HepG2 (cell line): Measurements from ENCODE around the gene ZNRF3. TPM values are rescaled to one million over a fixed set of nuclear protein-coding genes. Genes with fewer than 3 reads are reported as not detected.

Experiments used
- CCAR2 ChIP-seq: fragments of 200-400 bp; formaldehyde crosslinking; optimal IDR thresholded peaks from 2 replicates; pipeline ENCODE3; 2018; ENCODE audit warnings: low read depth, mild to moderate bottlenecking, low read length, moderate library complexity
- CHD2 ChIP-seq: IDR thresholded peaks from 2 replicates; pipeline ENCODE4 v1.6.1; 2011; ENCODE audit warnings: low read depth, low read length, improper control_type of control experiment
- GATAD1 ChIP-seq: IDR thresholded peaks from 2 replicates; pipeline ENCODE4 v1.6.1; 2016; ENCODE audit warnings: missing genetic modification reagents, missing compliant biosample characterization
- KDM1A ChIP-seq: IDR thresholded peaks from 2 replicates; pipeline ENCODE4 v1.6.1; 2016; ENCODE audit warnings: missing compliant biosample characterization
- MEIS1 ChIP-seq: sonication (generic); formaldehyde crosslinking; IDR thresholded peaks from 2 replicates; pipeline ENCODE4 v1.9.0; 2021; ENCODE audit warnings: mild to moderate bottlenecking, missing genetic modification reagents, moderate library complexity, borderline replicate concordance
- MIER3 ChIP-seq: IDR thresholded peaks from 2 replicates; pipeline ENCODE4 v1.6.1; 2016; ENCODE audit warnings: missing compliant biosample characterization, borderline replicate concordance
- NFE2L1 ChIP-seq: sonication (generic); formaldehyde crosslinking; IDR thresholded peaks from 2 replicates; pipeline ENCODE4 v1.4.0; 2020; ENCODE audit warnings: missing genetic modification reagents, mild to moderate bottlenecking, borderline replicate concordance
- PHF20 ChIP-seq: sonication (generic); formaldehyde crosslinking; IDR thresholded peaks from 2 replicates; pipeline ENCODE4 v1.5.0; 2020; ENCODE audit warnings: mild to moderate bottlenecking, missing genetic modification reagents
- SIN3B ChIP-seq: fragments of 150-350 bp; IDR thresholded peaks from 2 replicates; pipeline ENCODE4 v1.6.1; 2014; ENCODE audit warnings: low read length
- SP4 ChIP-seq: sonication (generic); formaldehyde crosslinking; IDR thresholded peaks from 2 replicates; pipeline ENCODE4 v1.8.1; 2023; ENCODE audit warnings: mild to moderate bottlenecking, missing genetic modification reagents
- ZBTB49 ChIP-seq: sonication (generic); formaldehyde crosslinking; IDR thresholded peaks from 2 replicates; pipeline ENCODE4 v1.4.0; 2020; ENCODE audit warnings: missing genetic modification reagents, borderline replicate concordance
- ZBTB7B ChIP-seq: sonication (generic); formaldehyde crosslinking; IDR thresholded peaks from 2 replicates; pipeline ENCODE4 v1.4.0; 2020; ENCODE audit warnings: missing genetic modification reagents
- ZNF121 ChIP-seq: sonication (generic); formaldehyde crosslinking; IDR thresholded peaks from 2 replicates; pipeline ENCODE4 v1.5.0; 2020; ENCODE audit warnings: mild to moderate bottlenecking, missing genetic modification reagents
- ZNF17 ChIP-seq: sonication (generic); formaldehyde crosslinking; IDR thresholded peaks from 2 replicates; pipeline ENCODE4 v1.5.0; 2020; ENCODE audit warnings: mild to moderate bottlenecking, missing genetic modification reagents
- ZNF501 ChIP-seq: sonication (generic); formaldehyde crosslinking; IDR thresholded peaks from 2 replicates; pipeline ENCODE4 v1.5.1; 2020; ENCODE audit warnings: mild to moderate bottlenecking, moderate library complexity, missing genetic modification reagents
- ZNF530 ChIP-seq: sonication (generic); formaldehyde crosslinking; IDR thresholded peaks from 2 replicates; pipeline ENCODE4 v1.5.0; 2020; ENCODE audit warnings: low read depth, mild to moderate bottlenecking, missing genetic modification reagents
- ZNF552 ChIP-seq: sonication (generic); formaldehyde crosslinking; IDR thresholded peaks from 2 replicates; pipeline ENCODE4 v1.9.0; 2022; ENCODE audit warnings: missing genetic modification reagents, mild to moderate bottlenecking, borderline replicate concordance
- ZNF704 ChIP-seq: sonication (generic); formaldehyde crosslinking; IDR thresholded peaks from 2 replicates; pipeline ENCODE4 v1.8.1; 2023; ENCODE audit warnings: mild to moderate bottlenecking, inconsistent platforms, moderate library complexity, missing genetic modification reagents, borderline replicate concordance
- ZNF788 ChIP-seq: sonication (generic); formaldehyde crosslinking; IDR thresholded peaks from 2 replicates; pipeline ENCODE4 v1.5.0; 2020; ENCODE audit warnings: mild to moderate bottlenecking, missing genetic modification reagents, borderline replicate concordance
- polyA plus RNA-seq, 8 experiments: library from polyadenylated mRNA; depleted of rRNA in 3 of 8; stranded (reverse) in 7 of 8; unstranded in 1 of 8; fragments of >200 nt; fragmentation: Illumina TruSeq in 4 of 8; extraction: Trizol in 4 of 8; gene quantifications; 2 replicates each; pipeline versions ENCODE4 v1.2.1 to v1.2.3, GENCODE V29; 2011 to 2016; ENCODE audit warnings: low read depth in 4 of 8, missing spikeins in 1 of 8, mixed read lengths in 1 of 8; ENCODE audit not compliant: insufficient read depth in 1 of 8
- total RNA-seq, 5 experiments: library from RNA; depleted of rRNA; stranded (reverse); fragments of >200 nt; fragmentation: Illumina TruSeq; extraction: Trizol; gene quantifications; 2 replicates each; pipeline ENCODE4 v1.2.3, GENCODE V29; 2016; ENCODE audit warnings: low read depth in 1 of 5
- TF ChIP-seq, protein P1 (sequence below): sonication (generic); formaldehyde crosslinking; IDR thresholded peaks from 2 replicates; pipeline ENCODE4 v1.5.1; 2020; ENCODE audit warnings: missing genetic modification reagents, mild to moderate bottlenecking, borderline replicate concordance
- TF ChIP-seq, protein P2 (sequence below): sonication (generic); formaldehyde crosslinking; IDR thresholded peaks from 2 replicates; pipeline ENCODE4 v1.8.1; 2023; ENCODE audit warnings: missing genetic modification reagents, mild to moderate bottlenecking, borderline replicate concordance

ZNRF3 gene
- total and polyA plus RNA-seq, 2 of the 13 experiments (the other 11 are each of a cell fraction or from before 2014, with no cell fraction given), result 20.3 to 36.7 TPM

DNA sequence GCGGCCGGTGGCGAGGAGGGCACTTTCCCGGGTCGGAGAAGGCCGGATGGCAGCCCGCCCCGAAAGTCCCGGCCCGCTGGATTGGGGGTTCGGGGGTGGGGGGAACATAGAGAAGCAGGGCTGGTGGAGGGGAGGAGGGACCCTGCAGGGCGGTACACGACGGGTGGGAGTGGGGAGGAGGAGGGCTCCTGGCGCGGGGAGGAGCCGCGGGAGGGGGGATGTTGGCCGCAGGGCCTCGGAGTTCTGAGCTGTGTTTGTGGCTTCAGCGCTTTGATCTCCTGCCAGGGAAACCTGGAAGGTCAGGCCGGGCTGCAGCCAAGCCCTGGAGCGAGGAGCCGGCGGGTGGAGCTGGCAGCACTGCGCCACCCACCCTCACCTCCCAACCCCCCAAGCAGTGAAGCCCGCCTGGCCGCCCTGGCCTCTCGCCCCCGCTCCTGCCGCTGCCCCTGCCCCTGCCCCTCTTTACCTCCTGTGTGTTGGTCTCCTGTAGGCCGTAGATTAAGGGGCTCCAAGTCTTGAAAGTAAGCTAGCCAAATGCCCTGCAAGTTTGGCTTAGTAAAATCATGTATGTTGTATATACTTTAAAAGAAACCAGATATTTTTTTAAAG is 147.3 kb downstream of the ZNRF3 start (continued):
- TF ChIP-seq, protein P1, sequence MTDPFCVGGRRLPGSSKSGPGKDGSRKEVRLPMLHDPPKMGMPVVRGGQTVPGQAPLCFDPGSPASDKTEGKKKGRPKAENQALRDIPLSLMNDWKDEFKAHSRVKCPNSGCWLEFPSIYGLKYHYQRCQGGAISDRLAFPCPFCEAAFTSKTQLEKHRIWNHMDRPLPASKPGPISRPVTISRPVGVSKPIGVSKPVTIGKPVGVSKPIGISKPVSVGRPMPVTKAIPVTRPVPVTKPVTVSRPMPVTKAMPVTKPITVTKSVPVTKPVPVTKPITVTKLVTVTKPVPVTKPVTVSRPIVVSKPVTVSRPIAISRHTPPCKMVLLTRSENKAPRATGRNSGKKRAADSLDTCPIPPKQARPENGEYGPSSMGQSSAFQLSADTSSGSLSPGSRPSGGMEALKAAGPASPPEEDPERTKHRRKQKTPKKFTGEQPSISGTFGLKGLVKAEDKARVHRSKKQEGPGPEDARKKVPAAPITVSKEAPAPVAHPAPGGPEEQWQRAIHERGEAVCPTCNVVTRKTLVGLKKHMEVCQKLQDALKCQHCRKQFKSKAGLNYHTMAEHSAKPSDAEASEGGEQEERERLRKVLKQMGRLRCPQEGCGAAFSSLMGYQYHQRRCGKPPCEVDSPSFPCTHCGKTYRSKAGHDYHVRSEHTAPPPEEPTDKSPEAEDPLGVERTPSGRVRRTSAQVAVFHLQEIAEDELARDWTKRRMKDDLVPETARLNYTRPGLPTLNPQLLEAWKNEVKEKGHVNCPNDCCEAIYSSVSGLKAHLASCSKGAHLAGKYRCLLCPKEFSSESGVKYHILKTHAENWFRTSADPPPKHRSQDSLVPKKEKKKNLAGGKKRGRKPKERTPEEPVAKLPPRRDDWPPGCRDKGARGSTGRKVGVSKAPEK (CRISPR knock-in tag), result no peak
- TF ChIP-seq GATAD1 (CRISPR knock-in tag), result no peak
- TF ChIP-seq ZNF552 (CRISPR knock-in tag), result no peak; the same call in 1 of the 2 replicates
- no peak for TF ChIP-seq ZNF704 (CRISPR knock-in tag)
- peak; percentile 69; the same call in 1 of the 2 replicates for TF ChIP-seq MEIS1 (CRISPR knock-in tag)
- TF ChIP-seq CCAR2, result no peak
- no peak for TF ChIP-seq NFE2L1
- TF ChIP-seq, protein P2, sequence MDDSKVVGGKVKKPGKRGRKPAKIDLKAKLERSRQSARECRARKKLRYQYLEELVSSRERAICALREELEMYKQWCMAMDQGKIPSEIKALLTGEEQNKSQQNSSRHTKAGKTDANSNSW (CRISPR knock-in tag), result no peak
- no peak for TF ChIP-seq ZNF17
- TF ChIP-seq ZBTB7B (CRISPR knock-in tag), result peak; percentile 96
- no peak for TF ChIP-seq PHF20
- peak; percentile 89; the same call in 1 of the 2 replicates for TF ChIP-seq MIER3
- TF ChIP-seq SIN3B, result no peak
- TF ChIP-seq ZNF788 (CRISPR knock-in tag), result peak; percentile 73
- no peak for TF ChIP-seq ZBTB49 (CRISPR knock-in tag)
- TF ChIP-seq SP4 (CRISPR knock-in tag), result peak; percentile 46; the same call in 1 of the 2 replicates
- TF ChIP-seq ZNF501, result no peak
- TF ChIP-seq ZNF530 (CRISPR knock-in tag), result no peak
- peak; percentile 43; the same call in 1 of the 2 replicates for TF ChIP-seq CHD2
- TF ChIP-seq ZNF121 (CRISPR knock-in tag), result peak; percentile 36; the same call in 1 of the 2 replicates
- peak; percentile 51; the same call in 1 of the 2 replicates for TF ChIP-seq KDM1A
